Heart left ventricle (tissue), 13 donors: ENCODE results near the gene GPC6.

Experiments used
- POLR2A ChIP-seq, 2 donors: fragments of 450-650 bp; IDR thresholded peaks; one replicate each; pipeline ENCODE4 v1.6.1; 2017; ENCODE audit warnings: antibody characterized with exemption in 2 of 2, mild to moderate bottlenecking in 2 of 2, moderate library complexity in 2 of 2
- TF ChIP-seq, protein P1 (sequence below), 12 donors: fragments of 200-600 bp; sonication (generic) in 4 of 12; IDR thresholded peaks; one replicate each; pipeline versions ENCODE4 v1.5.0 to v1.8.0; 2018 to 2022; ENCODE audit warnings: antibody characterized with exemption in 12 of 12, mild to moderate bottlenecking in 5 of 12
- donor health status: ischemic (EF 13 %, LVEDD 7.1; RV severe dilation, severe dysfunction).
- donor health status: DM: no; HTN: yes; CAD: no.
- donor health status: DM: no; HTN: no; CAD: no.
- donor health status: ischemic (EF 25% LVEDD 6.9; RV normal size, moderate dysfunction).
- donor health status: ischemic (EF 25% LVEDD 5.7; RV mildly dilated, moderate dysfunction).
- donor health status: ischemic (EF 35%, LVEDD 5.7; RV mildly dilated, moderate dysfunction).
- donor health status: nonischemic (EF 11% LVEDD 7.7; RV severe dilation, severe dysfunction).
- donor health status: DM: yes; HTN: yes; CAD: no.
- donor health status: PGD.
- donor health status: ischemic (EF 29% LVEDD 5.4; RV normal size, mild dysfunction).
- donor health status: nonischemic (EF 23%, LVEDD 6.1; RV moderate dilation, normal function).

GRCh38 chr13:94122300-94122915 is 895.8 kb downstream of the GPC6 start:
- TF ChIP-seq, protein P1, sequence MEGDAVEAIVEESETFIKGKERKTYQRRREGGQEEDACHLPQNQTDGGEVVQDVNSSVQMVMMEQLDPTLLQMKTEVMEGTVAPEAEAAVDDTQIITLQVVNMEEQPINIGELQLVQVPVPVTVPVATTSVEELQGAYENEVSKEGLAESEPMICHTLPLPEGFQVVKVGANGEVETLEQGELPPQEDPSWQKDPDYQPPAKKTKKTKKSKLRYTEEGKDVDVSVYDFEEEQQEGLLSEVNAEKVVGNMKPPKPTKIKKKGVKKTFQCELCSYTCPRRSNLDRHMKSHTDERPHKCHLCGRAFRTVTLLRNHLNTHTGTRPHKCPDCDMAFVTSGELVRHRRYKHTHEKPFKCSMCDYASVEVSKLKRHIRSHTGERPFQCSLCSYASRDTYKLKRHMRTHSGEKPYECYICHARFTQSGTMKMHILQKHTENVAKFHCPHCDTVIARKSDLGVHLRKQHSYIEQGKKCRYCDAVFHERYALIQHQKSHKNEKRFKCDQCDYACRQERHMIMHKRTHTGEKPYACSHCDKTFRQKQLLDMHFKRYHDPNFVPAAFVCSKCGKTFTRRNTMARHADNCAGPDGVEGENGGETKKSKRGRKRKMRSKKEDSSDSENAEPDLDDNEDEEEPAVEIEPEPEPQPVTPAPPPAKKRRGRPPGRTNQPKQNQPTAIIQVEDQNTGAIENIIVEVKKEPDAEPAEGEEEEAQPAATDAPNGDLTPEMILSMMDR (IDR thresholded peaks at IDR 0.05) = no peak
- TF ChIP-seq POLR2A (IDR thresholded peaks at IDR 0.05) = no peak
